HUES64 (cell line): Measurements from ENCODE around the gene CRNKL1.
A peak's percentile ranks its signal among the peaks of the same experiment; 100 is the strongest.

Experiments
- H3K27ac ChIP-seq: 2 replicates; pipeline ENCODE4 v1.7.0; 2013; ENCODE audit warnings: low read depth, low read length, inconsistent platforms
- H3K27me3 ChIP-seq: 2 replicates; pipeline ENCODE4 v1.6.1; 2013; ENCODE audit warnings: mild to moderate bottlenecking, low read length; ENCODE audit not compliant: insufficient read depth
- H3K36me3 ChIP-seq: 2 replicates; pipeline ENCODE4 v1.6.1; 2013; ENCODE audit warnings: mild to moderate bottlenecking, low read length; ENCODE audit not compliant: insufficient read depth
- H3K4me1 ChIP-seq: 2 replicates; pipeline ENCODE4 v1.6.1; 2013; ENCODE audit warnings: mild to moderate bottlenecking, low read length, moderate library complexity; ENCODE audit not compliant: insufficient read depth
- H3K4me3 ChIP-seq: 2 replicates; pipeline ENCODE4 v1.5.1; 2013; ENCODE audit warnings: mild to moderate bottlenecking, low read length, moderate library complexity
- H3K9ac ChIP-seq: 2 replicates; pipeline ENCODE4 v1.6.1; 2013; ENCODE audit warnings: mild to moderate bottlenecking, low read depth, low read length
- H3K9me3 ChIP-seq: 2 replicates; pipeline ENCODE4 v1.6.1; 2013; ENCODE audit warnings: low read depth, low read length; ENCODE audit not compliant: insufficient read depth
- WGBS: fragments of 150-250, 120-280 bp; methylation state at CpG from one replicate; pipeline ENCODE4 v1.1.7; 2013; ENCODE audit warnings: missing lambda C conversion rate; 5-methylcytosine and 5-hydroxymethylcytosine counted together

CRNKL1 gene

DNA sequence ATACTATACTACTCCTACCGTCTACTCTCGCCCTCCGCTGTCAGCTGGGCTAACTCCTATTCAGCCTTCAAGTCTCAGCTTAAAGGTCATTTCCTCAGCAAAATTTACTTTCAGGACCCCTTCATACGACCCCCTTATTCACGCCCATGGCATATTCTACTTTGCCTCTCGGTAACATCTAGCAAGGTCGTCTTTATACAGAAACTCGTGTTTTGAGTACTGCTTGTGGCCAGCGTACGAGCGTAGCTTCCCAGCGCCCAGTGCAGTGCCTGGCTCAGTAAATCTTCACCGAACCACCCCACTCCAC, 546 bp downstream of the CRNKL1 start:
- no peak overlapping the region for H3K27ac ChIP-seq
- H3K4me3 ChIP-seq: peak overlapping the region; percentile 76
- H3K9me3 ChIP-seq: no peaks in the 10 kb centered on the region
- H3K36me3 ChIP-seq: peaks cover 38% of the 10 kb centered on the region
- H3K9ac ChIP-seq: peak overlapping the region; percentile 72
- 2% methylated on average over 13 of the region's 13 CpGs for WGBS
- peaks cover 6% of the 10 kb centered on the region; the same call in 1 of the 2 replicates for H3K4me1 ChIP-seq
- no peaks in the 10 kb centered on the region; the same call in 1 of the 2 replicates for H3K27me3 ChIP-seq

DNA sequence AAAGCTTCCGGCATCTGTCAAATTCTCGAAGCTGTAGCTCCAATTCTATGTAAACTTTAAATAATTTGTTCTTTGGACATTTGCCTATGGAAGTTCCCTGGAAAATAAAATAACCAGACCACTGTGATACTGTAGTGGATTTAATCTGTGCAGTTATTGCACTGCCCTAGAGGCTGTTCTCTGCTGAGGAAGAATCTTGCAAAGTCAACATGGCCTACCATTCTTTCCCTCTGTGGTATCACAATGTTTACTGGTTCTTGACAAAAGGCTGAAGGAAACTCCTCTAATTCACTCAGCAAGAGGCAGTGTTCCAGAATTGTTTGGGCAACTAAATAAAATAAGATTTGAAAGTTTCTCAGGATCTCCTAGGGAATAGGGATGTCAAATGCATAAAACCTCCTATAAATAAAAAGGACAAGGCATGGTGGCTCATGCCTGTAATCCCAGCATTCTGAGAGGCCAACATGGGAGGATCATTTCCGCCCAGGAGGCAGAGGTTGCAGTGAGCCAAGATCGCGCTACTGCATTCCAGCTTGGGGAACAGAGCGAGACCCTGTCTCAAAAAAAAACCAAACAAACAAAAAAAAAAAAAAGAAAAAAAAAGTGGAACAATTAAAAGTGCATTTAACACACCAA, 12.4 kb downstream of the CRNKL1 start:
- Histone ChIP-seq H3K4me3 (no peak overlapping the region), H3K9me3 (no peaks in the 10 kb centered on the region), H3K36me3 (peaks cover 100% of the 10 kb centered on the region), H3K27me3 (no peaks in the 10 kb centered on the region), H3K4me1 (0 out of 2 replicates have a peak, but pooled peaks cover 9% of the 10 kb centered on the region), H3K27ac (no peak overlapping the region), H3K9ac (no peak overlapping the region)
- WGBS: 100% methylated on average over 5 of the region's 6 CpGs

DNA sequence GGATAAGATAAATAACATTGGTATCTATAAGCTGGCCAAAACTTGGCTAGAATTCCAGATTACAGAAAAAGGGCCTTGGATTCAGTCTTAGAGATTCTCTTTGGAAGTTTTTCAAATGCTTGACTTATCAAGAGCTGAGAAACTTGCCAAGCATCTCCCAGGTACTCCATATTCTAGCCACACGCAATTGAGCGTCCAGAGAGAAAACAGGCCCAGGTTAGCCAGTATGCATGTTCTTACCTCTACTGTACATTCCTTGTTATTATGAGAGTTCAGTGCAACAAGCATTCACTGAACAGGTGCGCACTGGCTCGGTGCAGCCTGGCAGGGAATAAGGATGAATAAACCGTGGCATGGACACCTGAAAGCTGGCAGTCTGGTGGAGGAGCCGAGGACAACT, 13.7 kb downstream of the CRNKL1 start:
- Histone ChIP-seq H3K9ac (no peak overlapping the region), H3K4me1 (0 out of 2 replicates have a peak, but pooled peaks cover 9% of the 10 kb centered on the region), H3K27ac (peak overlapping the region; percentile 42), H3K9me3 (no peaks in the 10 kb centered on the region), H3K4me3 (no peak overlapping the region), H3K27me3 (no peaks in the 10 kb centered on the region), H3K36me3 (peaks cover 100% of the 10 kb centered on the region)
- 96% methylated on average over 6 of the region's 6 CpGs for WGBS

DNA sequence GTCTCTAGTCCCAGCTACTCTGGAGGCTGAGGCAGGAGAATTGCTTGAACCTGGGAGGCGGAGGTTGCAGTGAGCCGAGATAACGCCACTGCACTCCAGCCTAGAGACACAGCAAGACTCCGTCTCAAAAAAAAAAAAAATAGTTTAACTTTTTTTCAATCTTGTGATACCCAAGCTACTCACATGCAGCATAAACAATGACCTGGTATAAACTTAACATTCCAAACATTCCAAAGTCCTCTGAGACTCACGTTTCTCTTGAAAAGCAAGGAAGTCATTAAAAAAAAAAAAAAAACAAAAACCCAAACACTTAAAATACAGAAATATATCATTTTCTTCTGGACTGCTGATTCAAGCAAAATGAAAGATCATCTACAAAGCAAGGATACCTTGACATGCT, 14.3 kb downstream of the CRNKL1 start:
- Histone ChIP-seq H3K9me3 (no peaks in the 10 kb centered on the region), H3K27me3 (no peaks in the 10 kb centered on the region), H3K27ac (peak overlapping the region; percentile 42), H3K4me3 (no peak overlapping the region), H3K4me1 (0 out of 2 replicates have a peak, but pooled peaks cover 9% of the 10 kb centered on the region), H3K36me3 (peaks cover 100% of the 10 kb centered on the region), H3K9ac (peak overlapping the region; percentile 49; the same call in 1 of the 2 replicates)
- 72% methylated on average over 5 of the region's 5 CpGs for WGBS

DNA sequence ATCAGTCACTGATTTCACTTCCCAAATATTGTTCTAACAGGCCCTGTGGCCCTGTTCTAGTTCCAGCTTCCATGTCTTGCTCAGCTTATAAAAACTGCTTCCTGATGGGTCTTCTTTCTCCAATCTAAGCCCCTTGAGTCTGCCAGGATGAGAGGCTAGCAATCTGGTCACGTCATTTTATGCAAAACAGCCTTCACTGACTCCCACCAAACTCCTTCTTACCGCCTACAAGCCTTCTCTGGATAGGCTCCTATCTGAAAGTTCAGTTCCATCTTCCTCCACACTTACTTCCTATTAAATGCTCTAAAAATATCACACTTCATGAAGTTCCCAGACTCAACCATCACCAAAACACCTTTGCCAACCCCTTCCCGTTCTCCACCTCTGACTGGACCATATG, 15.5 kb downstream of the CRNKL1 start:
- Histone ChIP-seq H3K9ac (no peak overlapping the region), H3K27me3 (no peaks in the 10 kb centered on the region), H3K9me3 (no peaks in the 10 kb centered on the region), H3K36me3 (peaks cover 100% of the 10 kb centered on the region), H3K27ac (no peak overlapping the region), H3K4me3 (no peak overlapping the region), H3K4me1 (0 out of 2 replicates have a peak, but pooled peaks cover 9% of the 10 kb centered on the region)
- WGBS: 94% methylated on average over 3 of the region's 3 CpGs

DNA sequence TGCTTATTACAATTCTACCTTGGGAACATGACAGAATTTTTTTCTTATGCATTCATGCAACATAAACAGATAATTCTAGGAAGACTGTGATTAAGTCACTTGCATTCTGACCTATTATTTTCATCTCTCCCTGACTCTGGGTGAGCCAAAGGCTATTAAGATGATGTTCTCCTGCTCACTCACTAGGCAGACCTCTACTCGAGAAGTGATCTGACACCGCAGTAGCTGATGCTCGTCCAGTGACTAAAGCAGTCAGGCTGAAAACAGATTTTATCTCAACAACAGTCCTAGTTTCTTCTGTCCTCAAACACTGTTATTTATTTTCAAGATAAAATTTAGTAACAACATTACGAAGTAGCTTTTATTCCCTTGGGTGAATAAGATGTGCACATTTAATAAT, 17.8 kb downstream of the CRNKL1 start:
- WGBS: 97% methylated on average over 3 of the region's 4 CpGs

DNA sequence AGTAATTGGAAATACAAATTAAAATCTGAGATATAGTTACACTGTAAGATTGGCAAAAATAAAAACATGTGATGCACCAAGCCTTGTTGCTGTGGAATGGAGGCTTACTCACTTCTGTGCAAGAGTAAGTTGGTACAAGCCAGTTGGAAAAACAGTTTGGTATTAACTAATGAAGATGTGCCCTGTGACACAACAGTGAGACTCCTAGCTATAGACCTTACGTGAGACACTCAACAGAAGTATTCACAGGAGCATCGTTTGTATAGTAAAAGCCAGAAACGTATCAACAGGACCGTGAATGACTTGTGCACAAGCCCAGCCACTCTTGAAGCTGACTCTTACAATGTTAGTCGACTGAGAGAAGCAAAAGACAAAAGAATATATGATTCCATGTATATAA, 20.5 kb downstream of the CRNKL1 start:
- H3K36me3 ChIP-seq: peaks cover 99% of the 10 kb centered on the region

More for the DNA sequence above, 17.8 kb downstream of the CRNKL1 start:
- no peaks in the 10 kb centered on the region for H3K27me3 ChIP-seq
- no peak overlapping the region for H3K9ac ChIP-seq
- no peaks in the 10 kb centered on the region for H3K9me3 ChIP-seq
- H3K4me1 ChIP-seq: 0 out of 2 replicates have a peak, but pooled peaks cover 9% of the 10 kb centered on the region
- no peak overlapping the region for H3K27ac ChIP-seq
- H3K36me3 ChIP-seq: peaks cover 100% of the 10 kb centered on the region
- H3K4me3 ChIP-seq: no peak overlapping the region

DNA sequence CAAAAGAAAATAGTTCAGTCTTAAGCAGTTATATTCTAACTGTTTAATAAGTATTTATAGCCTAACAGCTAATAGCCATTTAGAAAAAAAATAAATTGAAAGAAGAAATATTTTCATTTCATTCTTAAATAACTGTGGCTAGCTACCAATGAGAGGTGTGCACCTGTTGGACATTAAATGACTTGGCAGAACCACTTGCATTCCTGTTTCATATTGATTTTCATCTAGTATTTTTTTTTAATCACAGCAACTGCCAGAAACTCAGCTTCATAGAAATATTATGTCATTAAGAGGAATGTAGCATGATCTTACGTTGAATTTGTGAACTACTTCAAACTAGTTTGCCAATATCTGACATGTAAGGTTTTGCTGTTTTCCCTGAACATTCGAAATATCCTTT, 25.0 kb downstream of the CRNKL1 start:
- Histone ChIP-seq H3K9ac (no peak overlapping the region), H3K36me3 (peaks cover 89% of the 10 kb centered on the region), H3K4me3 (no peak overlapping the region), H3K27ac (no peak overlapping the region), H3K4me1 (no peaks in the 10 kb centered on the region), H3K27me3 (no peaks in the 10 kb centered on the region), H3K9me3 (no peaks in the 10 kb centered on the region)
- WGBS: 92% methylated on average over 2 of the region's 2 CpGs

More for the DNA sequence above, 20.5 kb downstream of the CRNKL1 start:
- no peaks in the 10 kb centered on the region for H3K9me3 ChIP-seq
- H3K4me1 ChIP-seq: no peaks in the 10 kb centered on the region
- H3K4me3 ChIP-seq: no peak overlapping the region
- H3K9ac ChIP-seq: no peak overlapping the region
- no peak overlapping the region for H3K27ac ChIP-seq
- H3K27me3 ChIP-seq: no peaks in the 10 kb centered on the region
- 87% methylated on average over 5 of the region's 5 CpGs for WGBS

DNA sequence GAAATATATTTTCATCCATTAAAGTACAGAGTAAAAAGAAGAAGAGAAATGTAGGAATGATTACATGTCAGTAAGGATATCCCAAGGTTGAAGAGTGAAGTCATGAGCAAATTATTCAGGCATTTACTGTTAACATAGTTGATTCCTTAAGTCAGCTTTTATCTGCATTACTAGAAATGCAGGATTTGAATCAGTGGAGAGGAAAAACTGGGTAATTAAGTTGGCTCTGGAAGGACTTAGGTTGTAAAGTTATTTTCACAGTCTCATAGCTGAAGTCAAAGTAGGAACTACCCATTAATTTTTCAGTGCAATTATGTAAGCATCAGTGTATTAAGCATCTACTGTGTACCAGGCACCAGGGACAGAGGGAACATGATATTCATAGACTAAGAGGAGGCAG, 27.3 kb downstream of the CRNKL1 start:
- no peak overlapping the region for H3K27ac ChIP-seq
- H3K4me3 ChIP-seq: no peak overlapping the region
- H3K9me3 ChIP-seq: no peaks in the 10 kb centered on the region
- H3K4me1 ChIP-seq: no peaks in the 10 kb centered on the region
- peaks cover 75% of the 10 kb centered on the region for H3K36me3 ChIP-seq
- H3K9ac ChIP-seq: no peak overlapping the region
- H3K27me3 ChIP-seq: no peaks in the 10 kb centered on the region

DNA sequence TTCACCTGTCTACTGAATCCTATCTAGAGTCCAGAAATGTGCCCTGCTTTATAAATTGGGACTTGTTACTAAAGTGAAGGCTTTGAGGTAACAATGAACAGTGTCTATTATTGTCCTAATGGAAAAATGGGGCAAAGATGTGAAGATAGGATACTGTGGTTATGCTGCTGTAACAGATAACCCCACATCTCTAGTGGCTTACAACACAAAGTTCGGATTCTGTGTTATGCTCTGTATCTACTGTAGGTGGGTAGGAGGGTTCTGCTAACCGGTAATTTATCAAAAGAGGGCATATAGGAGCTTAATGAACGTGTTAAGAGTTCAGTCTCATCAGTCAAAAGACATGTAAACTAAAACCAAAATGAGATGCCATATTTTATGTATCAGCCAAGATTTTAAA, 28.9 kb downstream of the CRNKL1 start:
- H3K9me3 ChIP-seq: no peaks in the 10 kb centered on the region
- H3K27ac ChIP-seq: no peak overlapping the region
- WGBS: 100% methylated on average over 3 of the region's 3 CpGs
- H3K27me3 ChIP-seq: no peaks in the 10 kb centered on the region
- peaks cover 68% of the 10 kb centered on the region for H3K36me3 ChIP-seq
- H3K9ac ChIP-seq: no peak overlapping the region
- peaks cover 3% of the 10 kb centered on the region for H3K4me1 ChIP-seq
- H3K4me3 ChIP-seq: no peak overlapping the region

DNA sequence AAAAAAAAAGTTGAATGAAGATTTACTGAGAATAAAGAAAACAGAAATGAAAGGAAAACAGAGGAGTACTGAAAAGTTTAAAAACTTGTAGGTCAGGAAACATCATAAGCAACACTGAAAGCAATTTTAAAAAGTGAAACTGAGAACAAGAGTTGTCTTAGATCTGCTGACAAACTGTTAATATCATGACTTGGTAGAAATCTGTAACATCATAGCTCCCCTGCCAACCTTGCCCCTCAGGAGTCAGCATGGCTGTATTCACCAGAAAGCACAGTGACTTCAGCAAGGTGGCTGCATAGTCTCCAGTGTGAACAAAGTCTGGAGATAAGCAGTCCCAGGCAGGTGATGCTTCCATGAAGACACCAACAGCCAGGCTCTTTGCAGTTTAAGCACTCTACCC, 29.8 kb downstream of the CRNKL1 start:
- Histone ChIP-seq H3K9me3 (no peaks in the 10 kb centered on the region), H3K27me3 (no peaks in the 10 kb centered on the region), H3K9ac (no peak overlapping the region), H3K27ac (no peak overlapping the region), H3K4me3 (no peak overlapping the region), H3K36me3 (peaks cover 60% of the 10 kb centered on the region), H3K4me1 (peaks cover 6% of the 10 kb centered on the region)

DNA sequence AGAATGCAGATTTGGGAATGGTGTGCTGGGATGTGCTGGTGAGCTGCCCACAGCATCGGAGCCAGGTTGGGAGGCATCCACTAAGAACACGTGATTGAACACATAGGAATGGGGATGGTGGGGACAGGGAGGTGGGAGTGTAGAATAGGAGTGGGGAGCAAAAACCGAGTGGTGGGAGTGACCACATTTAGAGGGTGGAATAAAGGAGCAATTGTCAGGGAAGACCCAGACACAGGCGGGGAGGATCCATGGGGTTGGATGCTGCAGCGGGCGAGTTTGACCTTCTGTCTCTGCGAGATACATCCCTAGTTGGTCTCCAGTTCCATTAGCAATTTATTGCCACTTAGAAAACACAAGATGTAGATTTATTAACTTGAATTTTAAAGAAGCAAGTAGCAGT, 30.4 kb downstream of the CRNKL1 start:
- H3K4me1 ChIP-seq: peaks cover 6% of the 10 kb centered on the region
- H3K4me3 ChIP-seq: no peak overlapping the region
- no peaks in the 10 kb centered on the region for H3K9me3 ChIP-seq
- H3K27ac ChIP-seq: no peak overlapping the region
- peaks cover 53% of the 10 kb centered on the region for H3K36me3 ChIP-seq
- no peak overlapping the region for H3K9ac ChIP-seq
- no peaks in the 10 kb centered on the region for H3K27me3 ChIP-seq
- WGBS: 88% methylated on average over 7 of the region's 7 CpGs
